Measurements from ENCODE around the gene CYP51A1.
"Not testable (repeated sequence)": the region's sequence is repeated elsewhere in the genome, so short reads cannot be mapped to it uniquely, and the experiment has no call there.

Gene CYP51A1

GRCh38 chr7:92134271-92135051 lies at the start of gene CYP51A1:
TSS of gene CYP51A1 (minus strand) at chr7:92134477. CDS start at chr7:92134364, 113 bp downstream.
- DNase-seq (ENCODE audit: low read depth, low spot score), result peak; percentile 94

GRCh38 chr7:92178928-92179924 lies 44.9 kb upstream of the CYP51A1 start, which contains the start of gene LRRD1:
TSS of gene LRRD1 (minus strand) at chr7:92179142. CDS start at chr7:92165202, 13,940 bp downstream.
- peak; percentile 99 for DNase-seq (ENCODE audit: low read depth, low spot score)

- no peak for DNase-seq (ENCODE audit: low read depth, low spot score)
Measured at GRCh38 chr7:92177362-92177761, 43.1 kb upstream of the CYP51A1 start.

- DNase-seq (ENCODE audit: low read depth, low spot score), result not testable (repeated sequence)
Measured at GRCh38 chr7:92169529-92169928, 35.3 kb upstream of the CYP51A1 start.

GRCh38 chr7:92161271-92161670 lies 27.0 kb upstream of the CYP51A1 start:
- no peak for DNase-seq (ENCODE audit: low read depth, low spot score)

- no peak for DNase-seq (ENCODE audit: low read depth, low spot score)
Measured at GRCh38 chr7:92158660-92159575, 24.6 kb upstream of the CYP51A1 start.

- no peak for DNase-seq (ENCODE audit: low read depth, low spot score)
Measured at GRCh38 chr7:92156990-92157389, 22.7 kb upstream of the CYP51A1 start.

GRCh38 chr7:92155108-92155739 lies 20.9 kb upstream of the CYP51A1 start:
- DNase-seq (ENCODE audit: low read depth, low spot score), result no peak

- DNase-seq (ENCODE audit: low read depth, low spot score), result no peak
Measured at GRCh38 chr7:92150450-92151017, 16.3 kb upstream of the CYP51A1 start.

GRCh38 chr7:92149736-92150239 lies 15.5 kb upstream of the CYP51A1 start:
- DNase-seq (ENCODE audit: low read depth, low spot score), result no peak

- DNase-seq (ENCODE audit: low read depth, low spot score), result not testable (repeated sequence)
Measured at GRCh38 chr7:92143192-92143880, 9.1 kb upstream of the CYP51A1 start.

GRCh38 chr7:92142791-92143190 lies 8.5 kb upstream of the CYP51A1 start:
- not testable (repeated sequence) for DNase-seq (ENCODE audit: low read depth, low spot score)

- no peak for DNase-seq (ENCODE audit: low read depth, low spot score)
Measured at GRCh38 chr7:92141161-92141560, 6.9 kb upstream of the CYP51A1 start.

- DNase-seq (ENCODE audit: low read depth, low spot score), result peak; percentile 23
Measured at GRCh38 chr7:92137557-92137956, 3.3 kb upstream of the CYP51A1 start.

- peak; percentile 18 for DNase-seq (ENCODE audit: low read depth, low spot score)
Measured at GRCh38 chr7:92135052-92135889, 994 bp upstream of the CYP51A1 start.

- DNase-seq (ENCODE audit: low read depth, low spot score), result peak; percentile 93
Measured at GRCh38 chr7:92133737-92134270, 473 bp downstream of the CYP51A1 start.

GRCh38 chr7:92133133-92133736 lies 1.0 kb downstream of the CYP51A1 start:
- no peak for DNase-seq (ENCODE audit: low read depth, low spot score)

Data from ELF-1 (cell line).